GM23248 (cell line): ENCODE data around the gene SAG.

Experiments used
- EZH2 ChIP-seq: fragments of 200-600 bp; sonication (generic); IDR thresholded peaks from 2 replicates; pipeline ENCODE4 v1.6.1; 2018; ENCODE audit warnings: antibody characterized with exemption, mild to moderate bottlenecking; ENCODE audit not compliant: insufficient read depth, poor library complexity, severe bottlenecking
- EZH2phosphoT487 ChIP-seq: fragments of 200-600 bp; sonication (generic); IDR thresholded peaks from 2 replicates; pipeline ENCODE4 v1.6.1; 2018; ENCODE audit warnings: antibody characterized with exemption, moderate library complexity, mild to moderate bottlenecking, low read depth; ENCODE audit not compliant: insufficient read depth

GRCh38 chr2:233297076-233297475 lies 10.5 kb upstream of the SAG start:
- TF ChIP-seq EZH2 (no peak), EZH2phosphoT487 (no peak)
